HUES48 (cell line): ENCODE results near the gene SDCBP2.

ENCODE experiments used
- H3K27ac ChIP-seq: one replicate; pipeline ENCODE4 v1.7.0; 2013; ENCODE audit warnings: low read depth, low read length, inconsistent platforms
- H3K27me3 ChIP-seq: 2 replicates; pipeline ENCODE4 v1.6.1; 2013; ENCODE audit warnings: mild to moderate bottlenecking, low read length; ENCODE audit not compliant: control insufficient read depth, insufficient read depth
- H3K36me3 ChIP-seq: 2 replicates; pipeline ENCODE4 v1.6.1; 2013; ENCODE audit warnings: low read length; ENCODE audit not compliant: control insufficient read depth, insufficient read depth
- H3K4me1 ChIP-seq: 2 replicates; pipeline ENCODE4 v1.6.1; 2013; ENCODE audit warnings: mild to moderate bottlenecking, low read length; ENCODE audit not compliant: control insufficient read depth, insufficient read depth
- H3K4me3 ChIP-seq: 2 replicates; pipeline ENCODE4 v1.5.1; 2013; ENCODE audit warnings: mild to moderate bottlenecking, low read depth, low read length
- H3K9ac ChIP-seq: 2 replicates; pipeline ENCODE4 v1.6.1; 2013; ENCODE audit warnings: mild to moderate bottlenecking, low read depth, low read length, moderate library complexity
- H3K9me3 ChIP-seq: 2 replicates; pipeline ENCODE4 v1.6.1; 2013; ENCODE audit warnings: low read length; ENCODE audit not compliant: control insufficient read depth, insufficient read depth

Gene SDCBP2

GRCh38 chr20:1280195-1281102 is 48.5 kb downstream of the SDCBP2 start:
- H3K36me3 ChIP-seq, result no peaks in the 10 kb centered on the region
- no peaks in the 10 kb centered on the region for H3K9me3 ChIP-seq
- H3K4me3 ChIP-seq, result no peak overlapping the region
- H3K27ac ChIP-seq, result no peak overlapping the region
- no peaks in the 10 kb centered on the region for H3K27me3 ChIP-seq
- no peaks in the 10 kb centered on the region for H3K4me1 ChIP-seq
- H3K9ac ChIP-seq, result no peak overlapping the region

- Histone ChIP-seq H3K27me3 (no peaks in the 10 kb centered on the region), H3K36me3 (no peaks in the 10 kb centered on the region), H3K4me3 (no peak overlapping the region), H3K4me1 (no peaks in the 10 kb centered on the region), H3K9me3 (no peaks in the 10 kb centered on the region), H3K27ac (no peak overlapping the region), H3K9ac (no peak overlapping the region)
These were observed 49.9 kb downstream of the SDCBP2 start for GRCh38 chr20:1278993-1279392.

- Histone ChIP-seq H3K4me1 (no peaks in the 10 kb centered on the region), H3K4me3 (no peak overlapping the region), H3K9ac (no peak overlapping the region), H3K36me3 (no peaks in the 10 kb centered on the region), H3K9me3 (no peaks in the 10 kb centered on the region), H3K27ac (no peak overlapping the region), H3K27me3 (no peaks in the 10 kb centered on the region)
These were observed 51.2 kb downstream of the SDCBP2 start for GRCh38 chr20:1277529-1278322.

GRCh38 chr20:1275919-1276318 is 53.0 kb downstream of the SDCBP2 start:
- Histone ChIP-seq H3K4me1 (no peaks in the 10 kb centered on the region), H3K27ac (no peak overlapping the region), H3K4me3 (no peak overlapping the region), H3K27me3 (no peaks in the 10 kb centered on the region), H3K36me3 (no peaks in the 10 kb centered on the region), H3K9ac (no peak overlapping the region), H3K9me3 (no peaks in the 10 kb centered on the region)

DNA sequence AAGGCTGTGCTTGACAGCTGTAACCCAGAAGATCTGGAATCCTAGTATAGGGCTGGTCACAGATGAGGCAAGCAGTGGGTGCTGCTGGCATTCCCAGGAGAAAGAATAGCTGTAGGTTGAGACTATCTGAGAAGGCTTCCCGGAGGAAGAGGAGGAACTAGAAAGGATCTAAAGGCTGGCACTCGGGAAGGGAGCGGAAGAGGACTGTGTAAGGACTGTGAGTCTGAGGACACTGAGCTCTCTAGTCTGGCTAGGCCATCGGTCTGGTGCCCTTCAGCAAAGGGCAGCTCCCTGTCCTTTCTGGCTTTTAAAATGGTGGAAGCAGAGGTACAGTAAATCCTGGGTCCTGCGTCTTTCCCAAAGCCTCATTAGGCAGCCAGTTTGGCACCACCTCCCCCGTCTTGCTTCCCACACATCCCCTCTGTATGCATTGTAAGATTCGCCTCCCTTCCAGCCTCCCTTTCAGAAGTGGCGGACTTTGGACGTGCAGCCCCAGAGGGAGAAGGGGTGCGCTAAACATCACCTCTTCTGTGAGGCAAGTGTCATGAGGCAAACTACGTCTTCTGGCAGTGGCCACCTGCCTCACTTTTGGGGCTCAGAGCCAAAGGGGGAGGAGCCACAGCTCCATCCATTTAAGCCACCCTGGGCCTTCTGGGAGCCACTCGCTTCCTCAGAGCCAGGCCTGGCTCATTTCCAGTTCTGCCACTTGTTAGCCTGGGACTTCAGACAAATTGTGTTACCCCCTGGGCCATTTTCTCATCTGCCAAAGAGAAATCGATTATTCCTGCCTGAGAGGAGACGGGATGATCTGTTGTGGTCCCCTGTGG is 54.2 kb downstream of the SDCBP2 start:
- H3K27me3 ChIP-seq, result no peaks in the 10 kb centered on the region
- H3K27ac ChIP-seq, result no peak overlapping the region
- H3K9me3 ChIP-seq, result no peaks in the 10 kb centered on the region
- no peaks in the 10 kb centered on the region for H3K36me3 ChIP-seq
- no peak overlapping the region for H3K9ac ChIP-seq
- no peak overlapping the region for H3K4me3 ChIP-seq
- H3K4me1 ChIP-seq, result no peaks in the 10 kb centered on the region

DNA sequence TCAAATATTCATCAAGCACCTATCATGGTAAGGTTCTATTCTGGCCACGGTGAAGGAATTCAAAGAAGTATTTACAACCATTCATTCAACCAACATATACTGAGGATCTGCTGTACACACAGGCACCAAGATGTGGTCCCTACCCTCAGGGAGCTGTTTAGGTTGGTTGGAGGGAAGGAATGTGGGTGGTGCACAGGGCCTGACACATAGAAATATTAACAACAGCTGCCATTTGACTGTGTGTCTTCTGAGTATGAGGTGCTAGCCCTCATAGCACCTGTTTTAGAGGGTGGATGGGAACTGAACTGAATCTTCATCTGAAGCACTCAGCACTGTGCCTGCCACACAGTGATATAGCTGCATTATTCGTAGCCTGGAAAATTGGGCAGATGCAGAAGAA is 55.6 kb downstream of the SDCBP2 start:
- Histone ChIP-seq H3K4me1 (no peaks in the 10 kb centered on the region), H3K9ac (no peak overlapping the region), H3K9me3 (no peaks in the 10 kb centered on the region), H3K27ac (no peak overlapping the region), H3K36me3 (no peaks in the 10 kb centered on the region), H3K27me3 (no peaks in the 10 kb centered on the region), H3K4me3 (no peak overlapping the region)

- H3K9ac ChIP-seq, result no peak overlapping the region
- no peaks in the 10 kb centered on the region for H3K36me3 ChIP-seq
- no peaks in the 10 kb centered on the region for H3K9me3 ChIP-seq
- H3K4me3 ChIP-seq, result no peak overlapping the region
- H3K27me3 ChIP-seq, result peaks cover 2% of the 10 kb centered on the region; the same call in 1 of the 2 replicates
- peaks cover 1% of the 10 kb centered on the region for H3K4me1 ChIP-seq
- H3K27ac ChIP-seq, result no peak overlapping the region
These were observed 56.4 kb downstream of the SDCBP2 start for GRCh38 chr20:1272368-1273100.

- Histone ChIP-seq H3K4me1 (peaks cover 8% of the 10 kb centered on the region), H3K27me3 (peaks cover 5% of the 10 kb centered on the region), H3K9me3 (no peaks in the 10 kb centered on the region), H3K27ac (no peak overlapping the region), H3K9ac (no peak overlapping the region), H3K36me3 (no peaks in the 10 kb centered on the region), H3K4me3 (no peak overlapping the region)
These were observed 59.1 kb downstream of the SDCBP2 start for GRCh38 chr20:1269850-1270249.

DNA sequence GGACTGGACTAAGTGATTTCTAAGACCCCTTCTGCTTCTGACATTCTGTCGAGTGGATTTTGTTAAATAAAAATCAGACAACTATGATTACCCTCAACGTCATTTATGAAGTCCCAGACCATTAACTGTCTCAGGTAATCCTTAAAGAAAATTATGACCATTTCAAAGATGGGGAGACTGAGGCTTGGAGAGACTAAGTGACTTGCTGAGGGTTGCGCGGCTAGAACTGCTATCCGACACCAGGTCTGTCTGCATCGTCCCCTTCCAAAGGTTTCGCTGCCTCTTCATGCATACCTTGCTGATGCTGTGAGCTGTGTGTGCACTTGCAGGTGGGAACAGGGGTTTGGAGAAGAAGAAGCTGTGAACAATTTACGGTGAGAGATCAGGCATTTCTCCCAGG is 59.7 kb downstream of the SDCBP2 start:
- no peaks in the 10 kb centered on the region for H3K9me3 ChIP-seq
- no peak overlapping the region for H3K27ac ChIP-seq
- H3K4me3 ChIP-seq, result no peak overlapping the region
- no peaks in the 10 kb centered on the region for H3K36me3 ChIP-seq
- peaks cover 5% of the 10 kb centered on the region for H3K27me3 ChIP-seq
- no peak overlapping the region for H3K9ac ChIP-seq
- peaks cover 8% of the 10 kb centered on the region for H3K4me1 ChIP-seq

DNA sequence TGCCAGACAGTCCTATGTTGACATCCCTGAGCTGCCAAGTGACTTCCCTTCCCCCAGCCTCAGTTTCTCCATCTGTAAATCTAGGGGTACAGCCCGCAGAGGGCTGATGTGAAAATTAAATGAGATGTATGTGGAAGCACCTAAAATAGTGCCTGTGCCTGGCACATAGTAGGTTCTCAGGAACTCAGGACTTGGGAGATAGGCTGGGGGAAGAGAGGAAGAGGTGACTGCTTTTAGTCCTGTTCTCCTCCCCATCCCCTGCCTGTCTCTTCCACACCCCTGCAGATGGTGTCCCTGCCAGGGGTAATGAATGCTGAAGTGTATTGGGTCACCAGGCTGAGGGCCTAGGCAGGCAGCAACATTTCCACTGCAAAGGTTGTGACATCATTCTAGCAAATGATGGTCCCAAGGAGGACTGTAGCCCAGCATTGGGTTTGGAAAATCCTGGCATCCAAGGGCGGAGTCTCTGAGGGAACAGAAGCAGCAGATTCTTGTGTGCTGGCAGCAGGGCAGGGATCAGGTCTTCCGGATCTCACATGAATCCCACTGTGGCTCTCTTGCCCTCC is 61.0 kb downstream of the SDCBP2 start:
- Histone ChIP-seq H3K9me3 (no peaks in the 10 kb centered on the region), H3K36me3 (no peaks in the 10 kb centered on the region), H3K4me1 (peaks cover 12% of the 10 kb centered on the region), H3K4me3 (no peak overlapping the region), H3K9ac (no peak overlapping the region), H3K27me3 (peaks cover 5% of the 10 kb centered on the region), H3K27ac (no peak overlapping the region)
